ENCODE measurements around the gene CFAP46.
"Not testable (repeated sequence)": the region's sequence is repeated elsewhere in the genome, so short reads cannot be mapped to it uniquely, and the experiment has no call there.

The CFAP46 gene

GRCh38 chr10:132793871-132794849, 148.2 kb downstream of the CFAP46 start:
- ATAC-seq (ENCODE audit: insufficient read depth, low read depth) (no peak), DNase-seq (no peak)
- H3K4me3 ChIP-seq (ENCODE audit: low read depth in 1 of 2, low read length in 2 of 2): no peak overlapping the region
- TF ChIP-seq CTCF (IDR thresholded peaks at IDR 0.05; ENCODE audit: borderline replicate concordance, extremely low read depth, low read length, poor library complexity, severe bottlenecking) (peak; percentile 12), EZH2 (IDR thresholded peaks at IDR 0.05; ENCODE audit: borderline replicate concordance, low read depth, low read length, severe bottlenecking) (no peak)
- no peaks in the 10 kb centered on the region for H3K27me3 ChIP-seq (ENCODE audit: insufficient read depth, low read length, poor library complexity)
- H3K4me2 ChIP-seq (ENCODE audit: insufficient read depth, low read length): no peak overlapping the region
- H3K27ac ChIP-seq (ENCODE audit: low read length): no peak overlapping the region
- H4K20me1 ChIP-seq (ENCODE audit: insufficient read depth, low read length): no peaks in the 10 kb centered on the region
- H3K4me1 ChIP-seq (ENCODE audit: insufficient read depth, low read length): no peaks in the 10 kb centered on the region
- no peaks in the 10 kb centered on the region for H3K79me2 ChIP-seq (ENCODE audit: insufficient read depth, low read length)
- no peak overlapping the region for H3K9ac ChIP-seq (ENCODE audit: low read depth, low read length)
- H3K36me3 ChIP-seq (ENCODE audit: insufficient read depth, low read length): no peaks in the 10 kb centered on the region
- H3K9me3 ChIP-seq (ENCODE audit: insufficient read depth, low read length, severe bottlenecking): no peaks in the 10 kb centered on the region
- no peak overlapping the region for H2AFZ ChIP-seq (ENCODE audit: low read depth, low read length)

GRCh38 chr10:132793213-132793612, 149.2 kb downstream of the CFAP46 start:
- Histone ChIP-seq H3K27me3 (ENCODE audit: insufficient read depth, low read length, poor library complexity) (no peaks in the 10 kb centered on the region), H3K4me1 (ENCODE audit: insufficient read depth, low read length) (no peaks in the 10 kb centered on the region)

GRCh38 chr10:132792796-132793195, 149.6 kb downstream of the CFAP46 start:
- Histone ChIP-seq H3K4me3 (ENCODE audit: low read depth in 1 of 2, low read length in 2 of 2) (no peak overlapping the region), H3K9me3 (ENCODE audit: insufficient read depth, low read length, severe bottlenecking) (no peaks in the 10 kb centered on the region), H3K27ac (ENCODE audit: low read length) (no peak overlapping the region), H3K4me1 (ENCODE audit: insufficient read depth, low read length) (no peaks in the 10 kb centered on the region), H3K9ac (ENCODE audit: low read depth, low read length) (no peak overlapping the region), H2AFZ (ENCODE audit: low read depth, low read length) (no peak overlapping the region), H4K20me1 (ENCODE audit: insufficient read depth, low read length) (no peaks in the 10 kb centered on the region), H3K27me3 (ENCODE audit: insufficient read depth, low read length, poor library complexity) (no peaks in the 10 kb centered on the region), H3K79me2 (ENCODE audit: insufficient read depth, low read length) (no peaks in the 10 kb centered on the region), H3K4me2 (ENCODE audit: insufficient read depth, low read length) (no peak overlapping the region), H3K36me3 (ENCODE audit: insufficient read depth, low read length) (no peaks in the 10 kb centered on the region)
- no peak for TF ChIP-seq CTCF (IDR thresholded peaks at IDR 0.05; ENCODE audit: borderline replicate concordance, extremely low read depth, low read length, poor library complexity, severe bottlenecking)
- no peak for TF ChIP-seq EZH2 (IDR thresholded peaks at IDR 0.05; ENCODE audit: borderline replicate concordance, low read depth, low read length, severe bottlenecking)
- DNase-seq (no peak), ATAC-seq (ENCODE audit: insufficient read depth, low read depth) (no peak)

More at GRCh38 chr10:132793213-132793612, 149.2 kb downstream of the CFAP46 start:
- Histone ChIP-seq H3K4me3 (ENCODE audit: low read depth in 1 of 2, low read length in 2 of 2) (no peak overlapping the region), H3K79me2 (ENCODE audit: insufficient read depth, low read length) (no peaks in the 10 kb centered on the region), H3K9ac (ENCODE audit: low read depth, low read length) (no peak overlapping the region), H3K4me2 (ENCODE audit: insufficient read depth, low read length) (no peak overlapping the region), H3K36me3 (ENCODE audit: insufficient read depth, low read length) (no peaks in the 10 kb centered on the region), H2AFZ (ENCODE audit: low read depth, low read length) (no peak overlapping the region), H3K9me3 (ENCODE audit: insufficient read depth, low read length, severe bottlenecking) (no peaks in the 10 kb centered on the region), H3K27ac (ENCODE audit: low read length) (no peak overlapping the region), H4K20me1 (ENCODE audit: insufficient read depth, low read length) (no peaks in the 10 kb centered on the region)
- peak; percentile 7 for TF ChIP-seq CTCF (IDR thresholded peaks at IDR 0.05; ENCODE audit: borderline replicate concordance, extremely low read depth, low read length, poor library complexity, severe bottlenecking)
- no peak for TF ChIP-seq EZH2 (IDR thresholded peaks at IDR 0.05; ENCODE audit: borderline replicate concordance, low read depth, low read length, severe bottlenecking)
- DNase-seq: no peak
- ATAC-seq (ENCODE audit: insufficient read depth, low read depth): no peak

GRCh38 chr10:132792099-132792498, 150.3 kb downstream of the CFAP46 start:
- H3K4me2 ChIP-seq (ENCODE audit: insufficient read depth, low read length); H3K79me2 ChIP-seq (ENCODE audit: insufficient read depth, low read length); H3K27ac ChIP-seq (ENCODE audit: low read length); H3K4me1 ChIP-seq (ENCODE audit: insufficient read depth, low read length); H3K36me3 ChIP-seq (ENCODE audit: insufficient read depth, low read length); H3K9me3 ChIP-seq (ENCODE audit: insufficient read depth, low read length, severe bottlenecking); H2AFZ ChIP-seq (ENCODE audit: low read depth, low read length); H3K4me3 ChIP-seq (ENCODE audit: low read depth in 1 of 2, low read length in 2 of 2); H3K27me3 ChIP-seq (ENCODE audit: insufficient read depth, low read length, poor library complexity); DNase-seq; H4K20me1 ChIP-seq (ENCODE audit: insufficient read depth, low read length); H3K9ac ChIP-seq (ENCODE audit: low read depth, low read length); ATAC-seq (ENCODE audit: insufficient read depth, low read depth): not testable (repeated sequence)
